Neural cell (in vitro differentiated cells): Measurements from ENCODE around the gene ZBTB40.

ENCODE experiments used
- CTCF ChIP-seq: fragments of 450-650 bp; IDR thresholded peaks from 2 replicates; pipeline ENCODE4 v1.5.1; 2014; ENCODE audit warnings: antibody characterized with exemption, mild to moderate bottlenecking, moderate library complexity; ENCODE audit not compliant: poor library complexity, severe bottlenecking
- EP300 ChIP-seq: fragments of 450-650 bp; conservative IDR thresholded peaks from 2 replicates; pipeline ENCODE4 v1.6.1; 2014; ENCODE audit warnings: antibody characterized with exemption, mild to moderate bottlenecking, moderate library complexity; ENCODE audit not compliant: poor library complexity, severe bottlenecking
- POLR2AphosphoS5 ChIP-seq: IDR thresholded peaks from 2 replicates; pipeline ENCODE4 v1.6.1; 2012
- RAD21 ChIP-seq: fragments of 450-650 bp; conservative IDR thresholded peaks from 2 replicates; pipeline ENCODE4 v1.6.1; 2014; ENCODE audit warnings: antibody characterized with exemption, mild to moderate bottlenecking, moderate library complexity
- TAF1 ChIP-seq: IDR thresholded peaks from 2 replicates; pipeline ENCODE4 v1.6.1; 2012; ENCODE audit warnings: low read depth

GRCh38 chr1:22451702-22452480 lies at the start of gene ZBTB40:
- TF ChIP-seq EP300 (peak; percentile 91), POLR2AphosphoS5 (peak; percentile 89), RAD21 (no peak), CTCF (no peak), TAF1 (peak; percentile 51)
